GM23248 (cell line): ENCODE data around the gene OR2J1.

Source experiments
- EZH2 ChIP-seq: fragments of 200-600 bp; sonication (generic); IDR thresholded peaks from 2 replicates; pipeline ENCODE4 v1.6.1; 2018; ENCODE audit warnings: antibody characterized with exemption, mild to moderate bottlenecking; ENCODE audit not compliant: insufficient read depth, poor library complexity, severe bottlenecking
- EZH2phosphoT487 ChIP-seq: fragments of 200-600 bp; sonication (generic); IDR thresholded peaks from 2 replicates; pipeline ENCODE4 v1.6.1; 2018; ENCODE audit warnings: antibody characterized with exemption, moderate library complexity, mild to moderate bottlenecking, low read depth; ENCODE audit not compliant: insufficient read depth

- TF ChIP-seq EZH2phosphoT487 (no peak), EZH2 (no peak)
Measured at GRCh38 chr6:29107758-29108157, 8.5 kb downstream of the OR2J1 start, which contains the start of gene OR2J3.
